Measurements from ENCODE around the gene TKFC.

The TKFC gene, protein sequence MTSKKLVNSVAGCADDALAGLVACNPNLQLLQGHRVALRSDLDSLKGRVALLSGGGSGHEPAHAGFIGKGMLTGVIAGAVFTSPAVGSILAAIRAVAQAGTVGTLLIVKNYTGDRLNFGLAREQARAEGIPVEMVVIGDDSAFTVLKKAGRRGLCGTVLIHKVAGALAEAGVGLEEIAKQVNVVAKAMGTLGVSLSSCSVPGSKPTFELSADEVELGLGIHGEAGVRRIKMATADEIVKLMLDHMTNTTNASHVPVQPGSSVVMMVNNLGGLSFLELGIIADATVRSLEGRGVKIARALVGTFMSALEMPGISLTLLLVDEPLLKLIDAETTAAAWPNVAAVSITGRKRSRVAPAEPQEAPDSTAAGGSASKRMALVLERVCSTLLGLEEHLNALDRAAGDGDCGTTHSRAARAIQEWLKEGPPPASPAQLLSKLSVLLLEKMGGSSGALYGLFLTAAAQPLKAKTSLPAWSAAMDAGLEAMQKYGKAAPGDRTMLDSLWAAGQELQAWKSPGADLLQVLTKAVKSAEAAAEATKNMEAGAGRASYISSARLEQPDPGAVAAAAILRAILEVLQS

DNA sequence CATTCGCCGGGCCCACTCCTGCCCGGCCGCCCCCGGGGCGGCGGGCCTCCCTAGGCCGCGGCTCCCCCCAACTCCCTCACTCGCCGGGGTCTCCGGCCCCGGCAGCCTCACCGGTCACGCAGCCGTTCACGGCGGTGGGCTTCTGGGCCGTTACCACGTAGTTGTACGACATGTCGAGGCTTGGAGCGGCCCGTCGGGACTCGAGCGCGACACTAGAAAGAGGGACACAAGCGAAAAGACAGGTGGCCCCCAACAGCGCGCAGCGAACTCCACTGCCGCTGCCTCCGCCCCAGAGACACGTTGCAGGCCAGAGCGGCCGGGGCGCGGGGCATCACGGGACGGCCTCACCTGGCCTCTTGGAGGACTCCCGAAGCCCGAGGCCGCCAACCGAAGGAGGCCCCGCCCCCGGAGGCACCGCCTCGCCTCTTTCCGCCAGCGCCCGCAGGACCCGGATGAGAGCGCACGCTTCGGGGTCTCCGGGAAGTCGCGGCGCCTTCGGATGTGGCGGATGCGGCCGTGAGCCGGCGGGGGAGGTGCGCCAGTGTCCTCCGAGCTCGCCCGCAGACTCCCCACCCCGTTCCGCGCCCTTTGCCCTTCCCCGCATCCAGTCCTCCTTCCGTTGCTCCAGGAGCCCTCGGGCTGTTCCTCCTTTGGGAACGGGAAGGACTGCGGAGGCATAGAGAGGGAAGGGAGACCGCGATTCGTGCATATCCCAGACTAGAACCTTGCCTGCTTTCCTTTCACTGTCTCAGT, at the start of gene TKFC, which contains the start of gene DDB1:
Gene TKFC, plus strand, starts transcription at position 432 of the 753 bp plus-strand sequence. CDS start 1,501 bp downstream, outside the sequence.
Gene DDB1, minus strand, starts transcription at position 309 of the 753 bp plus-strand sequence. Its CDS starts 137 bp downstream, at position 172.
- peak; percentile 94 for DNase-seq

DNA sequence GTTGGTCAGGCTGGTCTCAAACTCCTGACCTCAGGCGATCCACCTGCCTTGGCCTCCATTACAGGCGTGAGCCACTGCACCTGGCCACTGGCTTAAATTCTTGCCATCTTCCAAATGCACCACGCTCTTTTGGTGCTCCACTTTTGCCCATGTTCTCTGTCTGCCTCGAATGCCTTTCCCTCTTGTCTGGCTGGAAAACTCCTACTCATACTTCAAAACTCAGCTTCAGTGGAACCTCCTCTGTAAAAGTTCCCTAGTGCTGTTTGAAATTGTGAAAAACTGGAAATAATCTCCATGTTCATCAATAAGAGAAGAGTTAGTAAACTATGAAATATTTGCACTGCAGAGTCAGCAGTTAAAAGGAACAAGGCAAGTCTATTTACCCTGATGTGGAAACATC, 49.4 kb upstream of the TKFC start:
- DNase-seq: no peak

- no peak for DNase-seq
Measured at GRCh38 chr11:61287338-61287977, 45.6 kb upstream of the TKFC start.

- DNase-seq: no peak
Measured at GRCh38 chr11:61290905-61291690, 41.9 kb upstream of the TKFC start.

DNA sequence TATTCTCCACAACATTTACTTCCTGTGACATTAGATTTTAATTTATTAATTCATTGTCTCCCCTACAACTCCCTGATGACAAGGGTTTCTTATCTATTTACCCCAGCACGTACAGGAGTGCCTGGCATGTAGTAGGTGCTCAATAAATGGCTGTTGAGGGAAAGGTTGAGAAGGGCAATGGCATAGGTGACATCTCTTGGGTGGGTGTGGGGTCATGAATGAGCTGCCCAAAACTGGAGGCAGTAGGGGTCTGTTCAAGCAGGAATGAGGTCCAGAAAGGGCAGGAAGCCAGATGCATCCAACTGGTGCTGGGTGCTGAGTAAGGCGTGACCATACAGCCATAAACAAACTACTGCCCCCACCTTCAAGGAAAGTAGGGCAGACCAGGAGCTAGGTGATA, 40.7 kb upstream of the TKFC start:
- DNase-seq: no peak

DNA sequence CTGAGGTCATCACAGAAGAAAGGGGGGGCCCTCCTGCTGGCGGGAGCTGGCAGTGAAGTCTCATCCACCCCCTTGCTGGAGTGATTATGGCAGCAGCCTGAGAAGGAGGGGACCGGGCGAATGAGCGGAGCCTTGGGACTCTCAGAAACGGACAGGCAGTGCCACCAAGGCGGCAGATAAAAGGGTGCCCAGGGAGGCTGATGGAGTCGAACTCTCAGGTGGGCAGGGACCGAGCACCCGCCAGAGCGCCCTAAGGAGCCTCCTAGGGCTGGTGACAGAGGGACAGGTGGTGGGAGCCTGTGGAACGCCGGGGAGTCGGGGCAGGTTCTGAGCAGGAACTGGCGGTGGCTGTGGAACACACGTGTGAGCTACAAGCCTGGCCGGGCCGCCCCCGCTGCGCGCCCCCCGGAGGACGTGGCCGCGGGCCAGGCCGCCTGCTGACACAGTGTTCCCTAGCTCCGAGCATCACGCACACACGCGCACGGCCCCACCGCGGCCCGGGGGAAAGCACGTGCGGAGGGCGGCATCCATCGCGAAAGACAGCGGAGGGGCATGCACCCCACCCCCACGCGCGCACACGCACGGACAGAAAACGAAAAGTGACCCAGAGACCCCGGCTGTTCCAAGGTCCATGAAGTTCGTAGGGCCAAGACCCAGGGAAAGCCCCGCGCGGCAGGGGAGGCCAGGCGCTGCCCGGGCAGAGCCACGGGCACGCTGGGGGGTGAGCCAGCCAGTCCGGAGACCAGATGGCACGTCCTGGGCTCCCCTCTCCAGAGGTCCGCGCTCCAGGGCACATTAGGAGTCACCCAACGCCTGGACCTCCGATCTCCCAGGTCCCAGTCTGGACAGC, 38.9 kb upstream of the TKFC start:
- peak; percentile 44 for DNase-seq

DNA sequence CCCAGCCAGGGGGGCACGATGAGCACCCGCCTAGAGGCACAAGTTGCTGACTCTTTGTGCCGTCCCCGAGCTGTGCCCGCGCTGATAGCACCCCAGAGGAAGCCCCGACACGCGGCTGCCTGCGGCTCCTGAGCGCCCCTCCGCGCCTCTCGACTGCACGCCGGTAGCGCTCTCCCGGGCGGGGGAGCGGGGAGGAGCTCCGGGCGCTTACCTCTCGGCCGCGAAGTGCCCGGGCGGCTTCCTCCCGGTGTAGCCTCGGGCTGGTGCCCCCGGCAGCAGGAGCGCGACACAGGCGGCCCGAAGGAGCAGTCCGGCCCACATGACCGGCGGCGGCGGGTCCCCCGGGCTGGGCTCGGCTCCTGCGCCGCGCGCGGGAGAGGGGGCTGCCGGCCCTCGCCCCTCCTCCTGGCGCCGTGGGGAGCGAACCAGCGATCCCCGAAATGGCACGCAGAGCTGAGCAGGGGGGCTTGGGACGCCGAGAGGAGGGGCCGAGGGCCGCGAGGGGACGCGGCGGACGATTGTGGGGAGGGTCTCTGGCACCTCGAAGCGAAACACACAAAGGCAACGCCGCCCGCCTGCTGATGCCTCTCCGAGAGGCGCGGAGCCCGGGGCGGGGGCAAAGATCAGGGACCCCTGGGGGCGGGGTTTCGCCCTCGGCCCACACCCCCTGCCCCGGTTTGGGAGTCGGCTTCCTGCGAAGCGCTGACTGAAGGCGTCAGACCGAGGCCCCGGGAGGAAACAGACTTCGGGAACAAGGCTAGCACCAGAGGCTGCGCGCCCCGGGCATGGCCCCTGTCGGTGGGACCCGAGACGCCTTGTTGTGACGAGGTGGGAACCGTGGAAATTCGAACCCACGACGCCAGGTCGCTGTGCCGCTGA, 38.1 kb upstream of the TKFC start, which contains the start of gene VWCE:
Gene VWCE, minus strand, starts transcription at position 600 of the 879 bp plus-strand sequence. Its CDS starts 279 bp downstream, at position 321.
- DNase-seq: peak; percentile 48

DNA sequence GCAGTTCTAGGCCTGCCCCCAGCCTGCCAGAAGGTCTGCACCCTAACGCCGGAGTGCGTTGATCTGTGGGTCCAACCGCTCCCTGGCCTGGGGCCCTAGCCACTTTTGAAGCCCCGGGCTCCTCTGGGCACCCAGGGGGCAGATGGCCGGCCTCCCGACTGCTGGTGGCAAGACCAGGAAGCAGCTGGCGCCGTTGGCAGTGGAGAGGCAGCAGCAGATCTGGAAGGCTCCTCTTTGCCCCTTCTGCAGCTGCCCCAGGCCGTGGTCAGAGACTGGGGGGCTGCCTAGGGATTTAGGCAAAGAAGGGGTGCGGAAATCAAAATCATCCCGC, 37.5 kb upstream of the TKFC start:
- no peak for DNase-seq

- peak; percentile 26 for DNase-seq
Measured at GRCh38 chr11:61297341-61297740, 35.7 kb upstream of the TKFC start.

GRCh38 chr11:61297746-61298145, 35.3 kb upstream of the TKFC start:
- DNase-seq: peak; percentile 85

DNA sequence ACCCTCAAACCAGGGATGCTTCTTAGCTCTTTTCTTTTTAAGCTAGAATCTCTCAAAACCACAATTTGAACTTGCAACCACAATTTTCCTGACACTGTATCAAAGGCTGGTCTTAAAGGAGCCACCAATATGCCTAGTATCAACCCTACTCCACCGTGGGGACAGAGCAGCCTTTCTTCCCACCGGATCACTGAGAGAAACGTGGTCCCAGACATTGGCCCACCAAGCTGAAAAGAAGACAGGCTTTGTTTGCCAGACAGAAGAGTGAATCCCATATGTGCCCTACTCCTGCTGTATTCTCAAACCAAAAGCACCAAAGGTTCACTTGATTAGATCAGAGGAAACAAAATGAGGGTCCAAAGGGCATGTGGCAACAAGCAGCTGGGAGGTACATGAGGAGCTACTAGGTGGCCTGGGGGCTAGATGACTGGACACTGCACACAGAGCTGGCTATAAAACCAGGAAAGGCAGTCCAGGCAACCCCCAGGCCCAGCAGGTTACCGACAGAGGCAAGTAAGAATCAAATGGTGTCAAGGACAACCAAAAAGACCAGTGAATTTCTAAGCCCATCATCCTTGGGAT, 34.3 kb upstream of the TKFC start:
- DNase-seq: no peak

DNA sequence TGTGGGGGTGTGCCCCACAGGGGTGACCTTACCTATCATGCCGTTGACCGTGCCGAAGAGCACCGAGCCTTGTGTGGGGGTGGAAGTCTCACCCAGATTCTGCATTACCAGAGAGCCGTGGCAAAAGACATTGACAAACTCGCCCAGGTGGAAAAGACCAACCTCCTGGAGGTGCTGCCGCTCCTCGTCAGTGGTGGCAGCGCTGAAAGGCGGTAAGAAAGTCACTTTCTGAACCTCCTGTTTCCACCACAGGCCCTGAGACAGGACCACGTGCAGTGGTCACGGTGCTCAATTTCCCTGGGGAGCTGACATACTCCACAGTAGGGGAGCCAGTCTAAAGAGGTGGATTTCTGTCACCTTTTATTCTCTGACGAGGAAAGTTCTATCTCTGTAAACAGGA, 30.5 kb upstream of the TKFC start:
- no peak for DNase-seq

DNA sequence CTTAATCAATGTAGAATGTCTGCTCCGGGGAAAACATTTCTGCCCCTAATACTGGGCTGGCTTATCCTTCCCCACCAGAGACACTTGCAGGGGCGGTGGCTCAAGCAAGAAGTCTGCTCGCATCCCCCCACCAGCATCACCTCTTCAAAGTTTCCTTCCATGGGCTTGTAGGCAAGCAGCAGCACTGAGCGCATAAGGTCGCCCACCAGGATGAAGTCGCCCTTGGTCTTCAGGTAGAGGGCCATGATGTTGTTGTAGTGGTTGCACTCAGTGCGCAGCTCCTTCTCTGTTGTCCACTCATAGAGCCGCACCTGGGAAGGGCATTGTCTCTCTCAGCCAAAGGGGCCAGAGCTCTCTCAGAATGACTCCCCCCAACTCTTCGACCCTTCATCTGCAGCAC, 29.3 kb upstream of the TKFC start:
- DNase-seq: no peak

GRCh38 chr11:61305417-61305816, 27.6 kb upstream of the TKFC start:
- no peak for DNase-seq

DNA sequence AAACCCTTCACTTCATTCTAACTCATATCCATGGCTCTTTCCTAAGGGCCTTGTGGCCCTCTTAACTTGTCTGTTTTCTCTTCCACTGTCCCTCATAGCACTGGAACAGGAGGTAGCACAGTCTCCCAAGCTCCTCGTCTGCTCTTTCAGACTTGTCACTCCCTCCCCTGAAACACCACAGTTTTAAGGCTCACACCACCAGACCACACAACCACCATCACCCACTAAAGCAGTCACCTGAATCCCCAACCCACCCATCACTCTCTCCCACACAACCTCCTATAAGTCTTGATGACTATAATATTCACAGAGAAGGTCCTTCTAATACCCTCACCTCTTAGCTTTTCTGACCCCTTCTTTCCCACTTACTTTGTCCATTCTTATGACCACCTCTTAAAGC, 26.8 kb upstream of the TKFC start:
- DNase-seq: no peak

- no peak for DNase-seq
Measured at GRCh38 chr11:61307354-61307753, 25.7 kb upstream of the TKFC start.

DNA sequence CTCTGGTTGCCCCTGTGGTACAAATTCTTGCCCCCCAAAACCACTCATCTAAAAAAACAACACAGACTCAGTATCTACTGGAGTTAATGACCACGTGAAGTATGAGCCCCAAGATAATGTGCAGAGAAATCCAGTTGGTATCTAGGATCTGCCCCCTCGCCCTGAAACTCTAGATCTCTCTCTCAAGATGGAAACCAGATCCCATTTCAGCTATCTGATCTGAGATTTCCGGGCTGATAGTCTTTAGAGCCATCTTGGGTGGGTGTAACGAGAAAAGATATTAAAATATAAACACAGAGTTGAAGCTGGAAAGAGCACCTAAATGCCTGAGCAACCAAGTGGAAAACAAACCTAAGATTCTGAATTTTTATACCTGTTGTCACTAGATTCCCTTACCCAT, 23.9 kb upstream of the TKFC start:
- DNase-seq: no peak

DNA sequence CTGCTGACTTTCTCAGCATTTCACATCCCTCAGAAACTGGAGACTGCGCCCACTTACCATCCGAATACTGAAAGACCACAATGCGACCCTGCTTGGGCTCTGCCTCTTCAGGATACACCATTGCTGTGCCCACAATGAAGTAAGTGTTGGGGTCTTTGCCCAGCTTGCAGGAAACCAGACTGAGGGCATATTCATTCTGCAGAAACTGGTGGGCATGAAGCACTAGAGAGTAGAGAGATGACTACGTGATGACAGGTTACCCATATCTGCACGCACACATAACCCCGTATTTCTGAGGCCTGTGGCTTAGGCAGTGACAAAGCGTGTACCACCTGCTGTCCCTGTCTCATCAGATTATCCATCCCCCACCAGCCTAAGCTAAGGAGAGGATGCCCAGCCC, 23.3 kb upstream of the TKFC start:
- DNase-seq: no peak

DNA sequence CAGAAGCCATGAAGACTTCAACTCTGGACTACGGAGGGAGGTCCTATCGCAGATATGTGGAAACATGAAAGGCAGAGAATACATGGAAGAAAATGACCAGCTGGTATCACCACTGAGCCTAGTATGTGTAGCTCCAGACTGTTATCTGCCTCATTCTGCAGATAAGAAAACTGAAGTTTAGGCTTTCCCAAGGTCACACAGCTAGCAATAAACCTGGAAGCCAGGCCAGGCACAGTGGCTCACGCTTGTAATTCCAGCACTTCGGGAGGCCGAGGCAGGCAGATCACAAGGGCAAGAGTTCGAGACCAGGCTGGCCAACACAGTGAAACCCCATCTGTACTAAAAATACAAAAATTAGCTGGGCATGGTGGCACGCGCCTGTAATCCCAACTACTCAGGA, 22.3 kb upstream of the TKFC start:
- no peak for DNase-seq

GRCh38 chr11:61315260-61315659, 17.8 kb upstream of the TKFC start:
- DNase-seq: no peak
